Measurements from ENCODE around the gene ESR1.

The ESR1 gene

DNA sequence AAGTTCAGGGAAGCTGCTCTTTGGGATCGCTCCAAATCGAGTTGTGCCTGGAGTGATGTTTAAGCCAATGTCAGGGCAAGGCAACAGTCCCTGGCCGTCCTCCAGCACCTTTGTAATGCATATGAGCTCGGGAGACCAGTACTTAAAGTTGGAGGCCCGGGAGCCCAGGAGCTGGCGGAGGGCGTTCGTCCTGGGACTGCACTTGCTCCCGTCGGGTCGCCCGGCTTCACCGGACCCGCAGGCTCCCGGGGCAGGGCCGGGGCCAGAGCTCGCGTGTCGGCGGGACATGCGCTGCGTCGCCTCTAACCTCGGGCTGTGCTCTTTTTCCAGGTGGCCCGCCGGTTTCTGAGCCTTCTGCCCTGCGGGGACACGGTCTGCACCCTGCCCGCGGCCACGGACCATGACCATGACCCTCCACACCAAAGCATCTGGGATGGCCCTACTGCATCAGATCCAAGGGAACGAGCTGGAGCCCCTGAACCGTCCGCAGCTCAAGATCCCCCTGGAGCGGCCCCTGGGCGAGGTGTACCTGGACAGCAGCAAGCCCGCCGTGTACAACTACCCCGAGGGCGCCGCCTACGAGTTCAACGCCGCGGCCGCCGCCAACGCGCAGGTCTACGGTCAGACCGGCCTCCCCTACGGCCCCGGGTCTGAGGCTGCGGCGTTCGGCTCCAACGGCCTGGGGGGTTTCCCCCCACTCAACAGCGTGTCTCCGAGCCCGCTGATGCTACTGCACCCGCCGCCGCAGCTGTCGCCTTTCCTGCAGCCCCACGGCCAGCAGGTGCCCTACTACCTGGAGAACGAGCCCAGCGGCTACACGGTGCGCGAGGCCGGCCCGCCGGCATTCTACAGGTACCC is at the start of gene ESR1:
Gene ESR1 (plus strand): TSS at position 170 of the 858 bp plus-strand sequence. CDS start 231 bp downstream, at position 401.
- in situ Hi-C loops (cut with MboI; ENCODE audit: low sequenced_read_pairs) = no loop called here

- in situ Hi-C loops (cut with MboI; ENCODE audit: low sequenced_read_pairs) = no loop called here
Measured at GRCh38 chr6:151760486-151760885, 47.0 kb upstream of the ESR1 start.

- in situ Hi-C loops (cut with MboI; ENCODE audit: low sequenced_read_pairs) = no loop called here
Measured at GRCh38 chr6:151761851-151762250, 45.6 kb upstream of the ESR1 start.

GRCh38 chr6:151762817-151763216 is 44.7 kb upstream of the ESR1 start:
- in situ Hi-C loops (cut with MboI; ENCODE audit: low sequenced_read_pairs) = no loop called here

GRCh38 chr6:151763303-151763702 is 44.2 kb upstream of the ESR1 start:
- in situ Hi-C loops (cut with MboI; ENCODE audit: low sequenced_read_pairs) = no loop called here

GRCh38 chr6:151763938-151764680 is 43.4 kb upstream of the ESR1 start:
- in situ Hi-C loops (cut with MboI; ENCODE audit: low sequenced_read_pairs) = no loop called here

DNA sequence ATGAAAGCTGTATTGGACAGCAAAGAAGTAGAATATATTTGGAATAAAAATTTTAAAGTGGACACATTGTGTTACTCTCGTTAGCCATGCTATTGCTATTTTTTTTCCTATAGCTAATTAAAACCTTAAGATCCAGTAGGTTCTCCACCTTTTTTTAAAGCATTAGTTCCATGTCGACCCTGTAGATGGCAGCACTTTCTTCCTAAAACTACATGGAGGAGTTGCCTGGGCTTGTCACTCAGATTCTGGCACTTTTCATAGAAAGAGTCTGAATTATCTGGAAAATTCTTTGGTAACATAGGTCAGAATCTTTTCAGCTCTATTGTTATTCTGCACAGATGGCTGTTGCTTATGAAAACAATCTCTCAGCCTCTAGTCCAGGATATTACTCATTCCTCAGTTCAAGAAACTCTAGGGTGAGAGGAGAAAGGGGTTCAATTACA is 42.0 kb upstream of the ESR1 start:
- in situ Hi-C loops (cut with MboI; ENCODE audit: low sequenced_read_pairs) = no loop called here

DNA sequence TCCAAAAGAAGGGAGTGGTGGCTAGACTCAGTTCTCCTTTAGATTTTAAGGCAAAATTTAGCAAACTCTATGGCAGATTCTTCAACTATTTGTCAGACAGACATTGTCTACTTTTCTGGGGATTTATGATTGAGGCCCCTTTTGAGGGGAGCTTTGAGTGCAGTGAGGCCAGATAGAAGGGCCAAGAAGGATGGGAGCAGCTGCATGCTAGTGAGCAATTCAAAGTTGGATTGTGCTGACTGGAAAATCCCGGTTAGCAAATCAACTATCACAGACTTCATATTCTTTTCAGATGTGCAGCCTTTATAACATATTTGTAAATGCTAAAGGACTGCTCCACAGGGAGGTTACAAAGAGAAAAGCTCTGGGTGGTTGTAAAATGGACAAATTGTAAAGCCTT is 35.0 kb upstream of the ESR1 start:
- in situ Hi-C loops (cut with MboI; ENCODE audit: low sequenced_read_pairs) = no loop called here

DNA sequence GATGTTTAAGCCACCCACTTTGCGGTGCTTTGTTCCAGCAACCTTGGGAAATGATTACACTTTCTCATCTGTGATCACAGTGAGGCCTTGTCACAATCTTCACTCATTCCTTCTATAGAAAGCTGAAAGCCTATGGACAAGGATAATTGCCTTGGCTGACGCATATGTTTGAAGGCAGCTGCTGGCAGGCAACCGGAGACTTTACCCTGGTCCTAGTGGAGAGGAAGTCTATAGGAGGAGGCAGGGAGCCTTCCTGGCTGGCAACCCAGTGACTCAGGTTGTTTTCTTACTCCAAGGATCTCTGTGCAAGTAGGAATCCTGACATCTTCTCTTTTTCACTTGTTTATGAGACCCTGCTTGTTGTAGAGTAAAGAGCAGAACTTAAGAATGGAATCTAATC is 34.1 kb upstream of the ESR1 start:
- in situ Hi-C loops (cut with MboI; ENCODE audit: low sequenced_read_pairs) = no loop called here

- in situ Hi-C loops (cut with MboI; ENCODE audit: low sequenced_read_pairs) = no loop called here
Measured at GRCh38 chr6:151782560-151782959, 24.9 kb upstream of the ESR1 start.

GRCh38 chr6:151783692-151784091 is 23.8 kb upstream of the ESR1 start:
- in situ Hi-C loops (cut with MboI; ENCODE audit: low sequenced_read_pairs) = no loop called here

DNA sequence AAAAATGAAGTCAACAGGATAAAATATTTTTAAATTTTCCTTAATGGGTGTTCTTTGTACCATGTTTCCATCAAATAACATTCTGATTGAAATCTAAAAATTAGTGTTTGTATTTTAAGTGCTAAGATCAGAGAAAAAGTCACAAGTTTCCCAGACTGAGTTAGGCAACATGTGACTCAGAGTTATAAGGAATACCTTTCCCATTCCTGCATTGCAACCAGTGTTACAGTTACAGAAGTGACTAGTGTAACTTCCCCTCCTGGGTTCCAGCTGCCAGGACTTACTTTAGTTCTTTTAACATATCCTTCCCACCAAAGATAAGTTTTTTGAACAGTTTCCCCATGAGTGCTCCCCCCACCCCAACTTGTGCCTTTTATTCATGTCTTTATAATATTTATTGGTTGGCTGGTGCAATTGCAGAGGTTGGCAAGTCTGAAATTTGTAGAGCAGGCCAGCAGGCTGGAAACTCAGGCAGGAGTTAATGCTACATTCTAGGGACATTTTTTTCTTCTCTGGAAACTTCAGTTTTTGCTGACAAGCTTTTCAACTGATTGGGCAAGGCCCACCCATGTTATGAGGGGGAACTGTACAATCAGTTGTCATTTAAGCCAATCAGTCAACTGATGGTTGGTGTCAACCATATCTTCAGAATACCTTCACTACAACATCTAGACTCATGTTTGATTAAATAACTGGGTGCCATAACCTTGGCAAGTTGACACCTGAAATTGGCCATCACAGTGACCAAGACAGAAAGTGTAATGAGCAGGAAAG is 22.9 kb upstream of the ESR1 start:
- in situ Hi-C loops (cut with MboI; ENCODE audit: low sequenced_read_pairs) = no loop called here

GRCh38 chr6:151796842-151797530 is 10.5 kb upstream of the ESR1 start:
- in situ Hi-C loops (cut with MboI; ENCODE audit: low sequenced_read_pairs) = no loop called here

DNA sequence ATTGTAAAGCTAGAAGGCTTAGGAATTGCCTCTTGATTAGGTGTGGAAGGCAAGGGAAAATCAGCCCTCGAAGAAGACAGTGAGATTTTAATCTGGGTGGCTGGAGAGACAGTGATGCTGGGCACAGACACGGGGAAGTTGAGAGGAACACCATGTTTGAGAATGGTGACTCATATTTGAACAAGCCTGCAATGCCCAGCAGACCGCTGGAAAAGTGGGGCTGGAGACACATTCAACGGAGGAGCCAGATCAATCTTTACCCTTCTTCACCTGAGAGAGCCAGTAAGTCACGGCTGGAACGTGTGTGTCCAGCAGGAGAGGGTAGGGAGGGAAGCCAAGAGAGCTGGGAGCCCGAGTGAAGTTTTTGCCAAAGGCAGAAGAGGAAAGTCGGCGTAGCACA is 3.7 kb upstream of the ESR1 start:
- in situ Hi-C loops (cut with MboI; ENCODE audit: low sequenced_read_pairs) = no loop called here

DNA sequence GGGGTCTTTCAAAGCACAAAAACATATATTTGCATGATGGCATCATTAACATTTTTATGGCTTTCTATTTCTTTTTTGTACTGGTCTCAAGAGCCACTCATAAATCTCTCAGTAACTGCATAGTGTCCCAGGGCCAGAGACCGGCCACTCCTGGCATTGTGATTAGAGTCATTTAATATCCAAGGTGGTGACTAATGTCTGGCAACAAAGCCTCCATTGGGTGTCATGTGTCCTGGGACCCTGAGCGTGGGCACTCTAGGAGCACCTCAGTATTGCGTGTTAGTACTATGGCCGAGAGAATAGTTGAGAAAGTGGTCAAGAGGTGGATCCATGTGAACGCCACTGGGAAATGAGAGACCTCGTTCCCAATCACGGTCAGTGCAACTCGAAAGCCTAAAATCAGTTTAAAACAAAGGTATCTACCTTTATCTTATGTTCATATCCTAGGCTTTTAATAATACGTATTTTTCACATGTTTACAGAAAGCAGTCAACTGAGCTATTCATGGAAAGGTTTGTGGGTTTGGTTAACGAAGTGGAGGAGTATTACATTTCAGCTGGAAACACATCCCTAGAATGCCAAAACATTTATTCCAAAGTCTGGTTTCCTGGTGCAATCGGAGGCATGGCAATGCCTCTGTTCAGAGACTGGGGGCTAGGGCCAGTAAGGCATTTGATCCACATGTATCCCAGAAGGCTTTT is 2.7 kb upstream of the ESR1 start:
- in situ Hi-C loops (cut with MboI; ENCODE audit: low sequenced_read_pairs) = no loop called here

GRCh38 chr6:151805286-151805840 is 2.1 kb upstream of the ESR1 start:
- in situ Hi-C loops (cut with MboI; ENCODE audit: low sequenced_read_pairs) = no loop called here

GRCh38 chr6:151806757-151807512 is 547 bp upstream of the ESR1 start:
- in situ Hi-C loops (cut with MboI; ENCODE audit: low sequenced_read_pairs) = no loop called here

DNA sequence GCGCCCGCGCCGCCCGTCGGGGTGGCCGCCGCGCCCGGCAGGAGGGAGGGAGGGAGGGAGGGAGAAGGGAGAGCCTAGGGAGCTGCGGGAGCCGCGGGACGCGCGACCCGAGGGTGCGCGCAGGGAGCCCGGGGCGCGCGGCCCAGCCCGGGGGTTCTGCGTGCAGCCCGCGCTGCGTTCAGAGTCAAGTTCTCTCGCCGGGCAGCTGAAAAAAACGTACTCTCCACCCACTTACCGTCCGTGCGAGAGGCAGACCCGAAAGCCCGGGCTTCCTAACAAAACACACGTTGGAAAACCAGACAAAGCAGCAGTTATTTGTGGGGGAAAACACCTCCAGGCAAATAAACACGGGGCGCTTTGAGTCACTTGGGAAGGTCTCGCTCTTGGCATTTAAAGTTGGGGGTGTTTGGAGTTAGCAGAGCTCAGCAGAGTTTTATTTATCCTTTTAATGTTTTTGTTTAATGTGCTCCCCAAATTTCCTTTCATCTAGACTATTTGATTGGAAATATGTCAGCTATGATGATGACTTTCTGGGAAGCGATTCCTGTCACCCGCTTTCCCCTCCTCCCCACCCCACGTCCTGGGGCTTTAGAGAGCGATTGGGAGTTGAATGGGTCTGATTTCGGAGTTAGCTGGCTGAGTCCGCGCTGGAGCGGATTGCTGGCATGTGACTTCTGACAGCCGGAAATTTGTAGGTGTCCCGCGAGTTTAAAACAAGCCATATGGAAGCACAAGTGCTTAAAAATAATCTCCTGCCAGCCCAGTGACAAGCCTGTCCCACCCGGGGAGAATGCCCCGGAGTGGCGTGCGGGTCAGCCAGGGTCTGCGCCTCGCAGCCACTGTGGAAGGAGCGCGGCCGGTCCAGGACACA is 1.1 kb downstream of the ESR1 start:
- in situ Hi-C loops (cut with MboI; ENCODE audit: low sequenced_read_pairs) = no loop called here
